A549 (cell line): Measurements from ENCODE around the gene HOXB7. TPM values are rescaled to one million over a fixed set of nuclear protein-coding genes. Genes with fewer than 3 reads are reported as not detected.

Source experiments
- ATAC-seq, 2 experiments: fragments of 200-7000 bp in 1 of 2; fragments of >200 bp in 1 of 2; cut with Nextera tagmentation in 1 of 2; cut with Tn5 transposase in 1 of 2; 3 replicates each; pipeline versions ENCODE4 v1.8.0 to v1.9.1; 2018 to 2020; ENCODE audit warnings: mild to moderate bottlenecking in 1 of 2, moderate library complexity in 1 of 2
- CTCF ChIA-PET: fragments of 300-600 bp; sonication (Branson Sonifier 250); formaldehyde crosslinking; extraction: SDS; loops from one replicate; lab custom pipeline; 2021; ENCODE audit warnings: antibody characterized with exemption, inconsistent platforms; lab: Yijun Ruan, JAX
- POLR2A ChIA-PET: fragments of 350-600 bp; formaldehyde crosslinking; extraction: SDS; loops from one replicate; lab custom pipeline; 2021; ENCODE audit warnings: antibody characterized with exemption, inconsistent platforms; lab: Yijun Ruan, JAX
- DNase-seq, 2 experiments: peaks; one replicate each; pipeline versions ENCODE4 v3.0.0 to v3.0.0-alpha.2; 2011 to 2016; ENCODE audit warnings: low read depth in 1 of 2, low spot score in 1 of 2
- FAIRE-seq: peaks from 2 replicates; lab custom pipeline; 2011; peaks lifted over from hg19 to GRCh38; lab: Jason Lieb, UNC
- H3K27ac ChIP-seq, 2 experiments: fragments of >200 bp; sonication (Bioruptor Twin); formaldehyde crosslinking; 3 replicates each; pipeline ENCODE4 v1.5.1; 2016 to 2017
- H3K4me1 ChIP-seq: fragments of >200 bp; sonication (Bioruptor Twin); formaldehyde crosslinking; 3 replicates; pipeline ENCODE4 v1.6.1; 2016
- H3K4me2 ChIP-seq: fragments of >200 bp; sonication (Bioruptor Twin); formaldehyde crosslinking; 3 replicates; pipeline ENCODE4 v1.6.1; 2016
- H3K4me3 ChIP-seq: fragments of >200 bp; sonication (Bioruptor Twin); formaldehyde crosslinking; 3 replicates; pipeline ENCODE4 v1.5.1; 2016
- H3K9me3 ChIP-seq: fragments of >200 bp; sonication (Bioruptor Twin); formaldehyde crosslinking; 3 replicates; pipeline ENCODE4 v1.6.1; 2016
- CBX8 ChIP-seq: fragments of 200-600 bp; sonication (generic); IDR thresholded peaks from 2 replicates; pipeline ENCODE4 v1.6.1; 2016
- CEBPB ChIP-seq, 2 experiments: fragments of >200 bp in 1 of 2; sonication (Bioruptor Twin) in 1 of 2; formaldehyde crosslinking in 1 of 2; IDR thresholded peaks; 2 replicates each; pipeline ENCODE4 v1.6.1; 2012 to 2016
- EHF ChIP-seq: fragments of 250-450 bp; sonication (Bioruptor Pico); IDR thresholded peaks from 2 replicates; pipeline ENCODE4 v1.5.0; 2020; ENCODE audit warnings: mild to moderate bottlenecking
- FOSL2 ChIP-seq, 2 experiments: fragments of 450-650 bp in 1 of 2; fragments of >200 bp in 1 of 2; sonication (Bioruptor Twin) in 1 of 2; formaldehyde crosslinking; IDR thresholded peaks; 2 replicates each; pipeline versions ENCODE4 v1.5.0 to v1.6.1; 2016 to 2020; ENCODE audit warnings: mild to moderate bottlenecking in 1 of 2, moderate library complexity in 1 of 2
- HEYL ChIP-seq: fragments of 250-450 bp; sonication (Bioruptor Pico); IDR thresholded peaks from 2 replicates; pipeline ENCODE4 v1.8.0; 2021; ENCODE audit warnings: mild to moderate bottlenecking, moderate library complexity
- HOXB5 ChIP-seq: fragments of 250-450 bp; sonication (Bioruptor Pico); IDR thresholded peaks from 2 replicates; pipeline ENCODE4 v1.5.0; 2020; ENCODE audit warnings: mild to moderate bottlenecking, moderate library complexity
- JUN ChIP-seq, 2 experiments: fragments of >200 bp; sonication (Bioruptor Twin); formaldehyde crosslinking; IDR thresholded peaks; 2 replicates in 1 of 2; 3 replicates in 1 of 2; pipeline ENCODE4 v1.6.1; 2016 to 2017
- KDM1A ChIP-seq: fragments of 200-600 bp; sonication (generic); IDR thresholded peaks from 2 replicates; pipeline ENCODE4 v1.6.1; 2016; ENCODE audit warnings: low read depth, mild to moderate bottlenecking
- NFE2L2 ChIP-seq: fragments of 150-350 bp; conservative IDR thresholded peaks from 2 replicates; pipeline ENCODE4 v1.6.1; 2014; ENCODE audit warnings: low read length
- NR3C1 ChIP-seq: fragments of >200 bp; sonication (Bioruptor Twin); formaldehyde crosslinking; IDR thresholded peaks from 3 replicates; pipeline ENCODE4 v1.6.1; 2017
- PHF8 ChIP-seq: fragments of 200-600 bp; sonication (generic); IDR thresholded peaks from 2 replicates; pipeline ENCODE4 v1.6.1; 2016; ENCODE audit warnings: low read depth, mild to moderate bottlenecking, antibody characterized with exemption, moderate library complexity, borderline replicate concordance
- POLR2AphosphoS2 ChIP-seq: conservative IDR thresholded peaks from 2 replicates; pipeline ENCODE4 v1.6.1; 2012; ENCODE audit warnings: low read length, improper control_type of control experiment, inconsistent platforms
- REST ChIP-seq: fragments of 200-600 bp; sonication (generic); IDR thresholded peaks from 2 replicates; pipeline ENCODE4 v1.6.1; 2016; ENCODE audit warnings: antibody characterized with exemption, mild to moderate bottlenecking, moderate library complexity
- RNF2 ChIP-seq: fragments of 200-600 bp; sonication (generic); IDR thresholded peaks from 2 replicates; pipeline ENCODE4 v1.6.1; 2016; ENCODE audit warnings: low read depth, mild to moderate bottlenecking, antibody characterized with exemption, moderate library complexity, borderline replicate concordance
- TFCP2L1 ChIP-seq: fragments of 250-450 bp; sonication (Bioruptor Pico); IDR thresholded peaks from 2 replicates; pipeline ENCODE4 v1.5.0; 2021; ENCODE audit warnings: mild to moderate bottlenecking
- ZFP36 ChIP-seq: fragments of 450-650 bp; IDR thresholded peaks from 2 replicates; pipeline ENCODE4 v1.6.1; 2014; ENCODE audit warnings: borderline replicate concordance; ENCODE audit not compliant: partially characterized antibody
- WGBS: methylation state at CpG from one replicate; pipeline ENCODE4 v1.1.6; 2017; ENCODE audit errors: missing lambda C conversion rate; 5-methylcytosine and 5-hydroxymethylcytosine counted together
- polyA plus RNA-seq, 4 experiments: library from polyadenylated mRNA; depleted of rRNA in 3 of 4; stranded (reverse); fragments of >200 nt; fragmentation: RNase III in 1 of 4; extraction: RNeasy Plus Mini Kit Qiagen cat#74134 plus additional on column Dnase treatment in 1 of 4; gene quantifications; 2 replicates in 3 of 4; 3 replicates in 1 of 4; pipeline ENCODE4 v1.2.3, GENCODE V29; 2011 to 2017
- TF ChIP-seq, protein P1 (sequence below): fragments of >200 bp; sonication (Bioruptor Twin); formaldehyde crosslinking; IDR thresholded peaks from 2 replicates; pipeline ENCODE4 v1.6.1; 2016

The HOXB7 gene
- polyA plus RNA-seq, 2 of the 4 experiments (the other 2 are of a cell fraction), result 22.3 to 32.3 TPM

DNA sequence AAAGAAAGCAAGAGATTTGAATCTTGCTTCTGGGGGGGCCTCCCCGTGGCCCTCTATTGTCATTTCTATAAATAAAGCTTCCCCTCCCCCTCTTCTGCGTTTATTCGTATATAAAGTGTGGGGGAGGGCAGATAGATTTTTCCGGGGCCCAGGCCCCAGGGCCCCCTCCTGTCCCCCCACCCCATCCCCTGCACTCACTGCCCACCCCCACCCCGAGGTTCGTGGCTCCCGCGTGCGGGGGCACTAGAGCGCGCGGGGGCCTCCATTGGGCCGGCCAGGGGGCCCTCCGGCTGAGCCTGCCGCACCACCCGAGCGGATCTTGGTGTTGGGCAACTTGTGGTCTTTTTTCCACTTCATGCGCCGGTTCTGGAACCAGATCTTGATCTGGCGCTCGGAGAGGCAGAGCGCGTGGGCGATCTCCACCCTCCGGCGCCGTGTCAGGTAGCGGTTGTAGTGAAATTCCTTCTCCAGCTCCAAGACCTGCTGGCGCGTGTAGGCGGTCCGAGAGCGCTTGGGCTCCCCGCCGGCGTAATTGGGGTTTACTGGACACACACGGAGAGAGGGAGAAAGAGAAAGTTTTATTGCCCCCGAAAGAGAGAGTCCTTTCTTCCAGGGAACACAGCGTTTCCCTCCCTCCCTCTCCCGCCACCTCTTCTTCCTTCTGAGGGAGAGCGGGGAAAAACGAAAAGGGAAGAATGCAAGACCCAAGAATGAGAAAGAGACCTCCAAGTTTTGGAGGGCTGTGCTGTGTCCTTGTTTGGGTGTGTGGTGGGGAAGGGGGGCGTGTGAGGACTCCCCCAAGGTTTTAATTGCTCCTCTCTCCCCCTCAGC is 34.1 kb downstream of the HOXB7 start:
- TF ChIP-seq ZFP36, result no peak
- TF ChIP-seq, protein P1, sequence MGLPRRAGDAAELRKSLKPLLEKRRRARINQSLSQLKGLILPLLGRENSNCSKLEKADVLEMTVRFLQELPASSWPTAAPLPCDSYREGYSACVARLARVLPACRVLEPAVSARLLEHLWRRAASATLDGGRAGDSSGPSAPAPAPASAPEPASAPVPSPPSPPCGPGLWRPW, result no peak
- Histone ChIP-seq H3K9me3 (no peaks in the 10 kb centered on the region), H3K4me3 (peak overlapping the region; percentile 2; the same call in 1 of the 3 replicates), H3K27ac (peak overlapping the region in 1 of 2 experiments; percentile 40; a peak in 2 of 6 replicates), H3K4me1 (peaks cover 16% of the 10 kb centered on the region), H3K4me2 (peak overlapping the region; percentile 36)
- FAIRE-seq (no peak), ATAC-seq (peak in 1 of 2 experiments; percentile 28; a peak in 2 of 6 replicates), DNase-seq (no peak)
- CTCF ChIA-PET, result interaction anchor here (1.0 to 1.3 kb wide), 4 partner anchors 9 to 241 kb away, joined by 3 to 4 read pairs (median 3); no protein-coding TSS in a partner anchor
- 77% methylated on average over 36 of the region's 43 CpGs for WGBS
- POLR2A ChIA-PET, result no interaction called here

DNA sequence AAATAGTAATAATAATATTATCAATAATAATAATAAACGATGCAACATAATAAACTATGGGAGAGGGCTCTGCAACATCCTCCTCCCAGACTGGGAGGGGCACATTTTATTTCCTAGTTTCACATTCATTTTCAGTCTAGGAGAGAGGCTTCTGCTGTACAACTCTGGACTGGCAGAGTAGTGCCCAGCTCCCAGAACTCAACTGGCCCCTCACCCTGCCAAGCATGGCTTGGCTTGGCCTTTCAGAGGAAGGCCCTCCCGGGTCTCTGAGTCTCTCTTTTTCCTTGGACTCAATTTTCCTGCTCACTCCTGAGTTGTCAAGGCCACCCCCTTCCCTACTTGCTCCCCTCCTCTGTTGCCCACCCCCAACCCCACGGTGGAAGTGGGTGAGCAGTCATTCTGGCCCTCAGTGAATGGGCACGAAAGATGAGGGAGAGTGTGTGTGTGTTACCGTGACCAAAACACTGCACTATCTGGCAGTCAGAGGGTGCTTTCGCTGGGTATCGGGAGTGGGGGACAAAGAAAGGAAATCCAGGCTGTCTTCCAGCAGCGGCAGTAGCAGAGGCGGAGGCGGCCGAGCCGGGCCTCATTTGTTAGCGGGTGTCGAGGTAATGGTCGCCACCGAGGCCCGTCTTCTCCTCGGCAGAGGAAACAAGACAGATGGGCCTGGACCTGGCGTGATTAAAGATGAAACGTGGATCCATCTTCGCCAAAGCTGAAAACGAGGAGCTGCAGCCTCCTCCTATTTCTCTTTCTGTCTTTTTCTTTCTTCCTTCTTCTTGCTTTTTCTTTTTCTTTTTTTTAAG is 34.9 kb downstream of the HOXB7 start:
- POLR2A ChIA-PET, result no interaction called here

More for the DNA sequence above, 34.9 kb downstream of the HOXB7 start:
- ATAC-seq (no peak), DNase-seq (no peak), FAIRE-seq (no peak)
- TF ChIP-seq JUN (IDR thresholded peaks at IDR 0.05) (no peak), HOXB5 (no peak), TFCP2L1 (CRISPR knock-in tag) (no peak), RNF2 (no peak), CBX8 (no peak), CEBPB (IDR thresholded peaks at IDR 0.05) (no peak), NFE2L2 (no peak), HEYL (CRISPR knock-in tag) (no peak), KDM1A (no peak), POLR2AphosphoS2 (no peak), NR3C1 (no peak), REST (no peak), EHF (CRISPR knock-in tag) (no peak), FOSL2 (IDR thresholded peaks at IDR 0.05) (no peak), FOSL2 (CRISPR knock-in tag; IDR thresholded peaks at IDR 0.05) (no peak), PHF8 (no peak)
- TF ChIP-seq, protein P1, result no peak
- no peak overlapping the region for H3K27ac ChIP-seq
- H3K4me3 ChIP-seq, result no peak overlapping the region
- peaks cover 16% of the 10 kb centered on the region for H3K4me1 ChIP-seq
- WGBS, result 92% methylated on average over 22 of the region's 22 CpGs
- no peak overlapping the region; the same call in 2 of the 3 replicates for H3K4me2 ChIP-seq
- CTCF ChIA-PET, result interaction anchor here (1.0 to 1.3 kb wide), 4 partner anchors 9 to 240 kb away, joined by 3 to 4 read pairs (median 3); no protein-coding TSS in a partner anchor
- no peaks in the 10 kb centered on the region for H3K9me3 ChIP-seq
